ENCODE data around the gene F2R. TPM values are rescaled to one million over a fixed set of nuclear protein-coding genes. Genes with fewer than 3 reads are reported as not detected.

The F2R gene
- total and polyA plus RNA-seq, 10 of the 15 experiments (the other 5 are each of a cell fraction or from before 2014, with no cell fraction given): 1.8 to 75.4 (median 8.0) TPM

- TF ChIP-seq E2F4 (IDR thresholded peaks at IDR 0.05; ENCODE audit: low read depth, low read length) (no peak), RAD21 (IDR thresholded peaks at IDR 0.05; ENCODE audit: insufficient read depth, low read depth, low read length) (peak; percentile 34; the same call in 1 of the 2 replicates), CTCF (IDR thresholded peaks at IDR 0.05 in 2 of 3, conservative IDR thresholded peaks at IDR 0.05 in 1 of 3; ENCODE audit: control insufficient read depth in 2 of 3, extremely low read depth in 1 of 3, insufficient read depth in 1 of 3, low read depth in 3 of 3, low read length in 3 of 3) (peak; percentile 38 to 64 (median 49); a peak in 4 of 6 replicates), MEF2A (IDR thresholded peaks at IDR 0.05; ENCODE audit: insufficient read depth, low read depth, low read length) (no peak)
Observed at GRCh38 chr5:76715736-76716455, at the start of gene F2R (continued).

GRCh38 chr5:76667495-76667894, 48.4 kb upstream of the F2R start:
- POLR2A ChIA-PET: no interaction called here
- intact Hi-C loops (cut with micrococcal nuclease; ENCODE audit: unreplicated experiment) (loop anchor here (10.0 kb wide), 1 partner anchor 1303 kb away; no protein-coding TSS in a partner anchor), in situ Hi-C loops (cut with MboI) (no loop called here)
- Histone ChIP-seq H3K4me1 (ENCODE audit: control insufficient read depth, insufficient read depth, low read length) (no peaks in the 10 kb centered on the region), H3K27ac (ENCODE audit: control insufficient read depth, insufficient read depth) (no peak overlapping the region), H3K4me2 (ENCODE audit: control insufficient read depth, insufficient read depth) (no peak overlapping the region), H3K9ac (ENCODE audit: control insufficient read depth, insufficient read depth, low read length) (no peak overlapping the region), H3K79me2 (ENCODE audit: control insufficient read depth, insufficient read depth, low read length) (no peaks in the 10 kb centered on the region), H3K27me3 (replicated peaks in 1 of 2; ENCODE audit: control insufficient read depth in 2 of 2, insufficient read depth in 2 of 2, low read length in 1 of 2) (no peaks in the 10 kb centered on the region), H2AFZ (ENCODE audit: control insufficient read depth, low read depth, low read length) (no peak overlapping the region), H3K9me3 (replicated peaks; ENCODE audit: control insufficient read depth, insufficient read depth, low read length) (no peaks in the 10 kb centered on the region), H4K20me1 (ENCODE audit: control insufficient read depth, insufficient read depth) (no peaks in the 10 kb centered on the region), H3K4me3 (no peak overlapping the region), H3K36me3 (ENCODE audit: control insufficient read depth in 2 of 2, insufficient read depth in 2 of 2, low read length in 1 of 2) (peaks cover 0 to 2% of the 10 kb centered on the region in 2 experiments; a peak in 1 of 4 replicates)
- WGBS (ENCODE audit: insufficient coverage, insufficient replicate concordance, low lambda C conversion rate, missing lambda C conversion rate): 38% methylated on average over 1 of the region's 2 CpGs
- DNase-seq (ENCODE audit: low read depth, low spot score): no peak
- no peak for ATAC-seq
- SMC1A ChIA-PET (ENCODE audit: uncharacterized antibody, unreplicated experiment): interaction anchor here (1.1 to 2.5 kb wide), 6 partner anchors 9 to 107 kb away, joined by 3 to 8 read pairs (median 4); no protein-coding TSS in a partner anchor
- RAD21 ChIA-PET (ENCODE audit: unreplicated experiment): interaction anchor here (0.6 kb wide), 1 partner anchor 396 kb away, joined by 3 read pairs; no protein-coding TSS in a partner anchor
- no TSS peak for BruUV-seq (replicated peaks)
- CTCF ChIA-PET: no interaction called here
- FAIRE-seq: no peak
- TF ChIP-seq STAT1 (conservative IDR thresholded peaks at IDR 0.05) (no peak), ZNF207 (IDR thresholded peaks at IDR 0.05; ENCODE audit: borderline replicate concordance) (no peak), CREB1 (IDR thresholded peaks at IDR 0.05; ENCODE audit: low read depth) (no peak), PAX8 (IDR thresholded peaks at IDR 0.05) (no peak), POLR2AphosphoS2 (IDR thresholded peaks at IDR 0.05; ENCODE audit: low read depth, low read length) (no peak), RAD51 (IDR thresholded peaks at IDR 0.05) (no peak), USF2 (IDR thresholded peaks at IDR 0.05; ENCODE audit: borderline replicate concordance, low read depth, low read length) (no peak), ZNF384 (IDR thresholded peaks at IDR 0.05; ENCODE audit: borderline replicate concordance, low read depth, low read length) (no peak), ZBTB40 (IDR thresholded peaks at IDR 0.05; ENCODE audit: borderline replicate concordance) (no peak)
